GM19438 (cell line): ENCODE measurements around the gene WDR48.
A peak's percentile ranks its signal among the peaks of the same experiment; 100 is the strongest.
"Not testable (repeated sequence)": the region's sequence is repeated elsewhere in the genome, so short reads cannot be mapped to it uniquely, and the experiment has no call there.

Source experiments
- ATAC-seq: cut with Tn5 transposase; IDR thresholded peaks from one replicate; pipeline ENCODE4 v1.9.1; 2021; ENCODE audit warnings: low read depth; ENCODE audit not compliant: unreplicated experiment

WDR48 gene

GRCh38 chr3:39051649-39052561 lies at the start of gene WDR48, which contains the start of gene SCN11A:
Gene WDR48, plus strand, starts transcription at chr3:39052016. Its CDS starts 10 bp downstream, at chr3:39052026.
Gene SCN11A, minus strand, starts transcription at chr3:39051944. Its CDS starts 101,582 bp downstream, at chr3:38950362.
- ATAC-seq: peak; percentile 98

DNA sequence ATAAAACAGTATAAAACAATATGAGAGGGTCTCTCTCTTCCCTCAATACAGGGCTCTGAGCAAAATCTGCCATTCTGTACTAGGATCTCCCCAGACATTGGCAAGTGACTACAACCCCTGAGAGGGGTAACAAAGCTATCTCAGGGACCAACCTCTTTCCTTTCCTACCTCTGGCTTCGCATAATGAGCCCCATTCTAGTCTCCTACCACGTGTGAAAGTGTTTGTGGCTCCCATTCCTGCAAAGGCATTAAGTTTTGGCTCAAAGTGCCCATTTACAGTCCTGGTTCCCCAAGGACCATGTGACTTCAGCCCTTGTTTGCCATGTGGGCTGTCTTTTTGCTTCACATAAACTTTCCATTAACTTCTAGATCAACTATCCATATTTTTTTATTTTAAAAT lies 46.5 kb upstream of the WDR48 start:
- ATAC-seq: no peak

DNA sequence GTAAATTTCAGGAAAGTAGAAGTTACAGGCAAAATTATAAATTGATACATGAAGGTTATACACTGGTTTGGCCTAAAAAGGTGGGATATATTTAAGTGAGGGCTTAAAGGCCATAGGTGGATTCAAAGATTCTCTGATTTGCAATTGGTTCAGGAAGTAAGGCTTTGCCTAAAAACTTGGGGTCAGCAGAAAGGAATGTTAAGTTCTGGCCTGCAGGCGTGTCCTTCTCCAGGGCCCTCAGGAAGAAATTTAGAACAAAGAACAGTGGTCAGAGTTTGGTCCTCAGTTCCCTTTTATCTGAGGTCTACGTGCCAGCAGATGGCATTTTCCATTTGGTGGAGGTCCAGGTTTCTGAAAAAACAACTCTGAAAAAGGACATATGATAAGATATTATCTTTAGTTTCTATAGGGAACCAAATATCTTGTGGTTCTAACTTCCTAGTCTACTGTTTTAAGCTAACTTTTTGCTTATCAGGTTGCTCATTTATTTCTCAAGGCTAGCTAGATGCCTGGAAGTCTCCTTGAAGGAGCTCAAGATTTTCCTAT lies 40.6 kb upstream of the WDR48 start:
- ATAC-seq: no peak

DNA sequence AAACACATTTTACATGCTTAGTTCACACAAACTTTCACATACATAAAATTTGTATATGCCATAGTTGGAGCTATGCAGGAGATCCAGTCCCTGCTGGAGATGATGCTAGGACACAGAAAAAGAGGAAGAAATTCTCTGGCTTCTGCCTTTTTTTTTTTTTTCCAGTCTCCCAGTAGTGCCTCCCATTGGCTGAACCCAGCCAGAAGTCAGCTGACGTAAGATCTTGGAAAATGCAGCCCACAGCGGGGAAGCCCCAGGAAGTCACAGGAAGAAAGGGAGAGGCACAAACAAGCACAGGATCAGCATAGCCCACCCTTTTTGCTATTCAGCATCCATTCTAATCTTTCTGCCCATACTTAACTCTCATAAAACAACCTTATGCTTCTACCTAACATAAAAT lies 38.5 kb upstream of the WDR48 start:
- ATAC-seq: no peak

DNA sequence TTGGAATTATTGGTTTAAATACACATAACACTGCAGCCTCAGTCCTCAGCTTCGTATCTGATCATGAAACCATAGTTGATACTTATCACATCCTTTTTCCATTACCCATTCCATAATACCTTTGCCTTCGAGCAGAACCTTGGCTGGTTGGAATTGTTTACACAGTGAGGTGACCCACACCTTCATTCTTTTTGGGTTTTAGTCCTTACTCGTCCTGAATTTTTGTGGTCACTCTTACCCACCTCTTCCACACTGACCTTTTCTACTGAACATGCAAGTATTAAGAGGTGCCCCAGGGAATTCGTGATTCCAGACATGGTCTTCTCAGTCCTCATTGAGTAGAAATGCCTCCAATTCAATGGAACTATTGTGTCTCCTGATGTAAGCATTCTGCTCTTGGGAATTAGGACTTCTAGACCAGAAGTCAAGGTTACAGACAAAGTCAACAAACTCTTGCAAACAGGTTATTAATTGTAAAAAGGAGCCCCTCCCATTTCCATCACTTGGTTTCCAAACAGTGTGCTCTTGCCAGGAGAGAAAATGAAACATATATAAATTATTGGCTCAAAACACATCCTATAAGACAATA lies 37.8 kb upstream of the WDR48 start:
- no peak for ATAC-seq

- no peak for ATAC-seq
Measured at GRCh38 chr3:39015418-39015817, 36.4 kb upstream of the WDR48 start.

DNA sequence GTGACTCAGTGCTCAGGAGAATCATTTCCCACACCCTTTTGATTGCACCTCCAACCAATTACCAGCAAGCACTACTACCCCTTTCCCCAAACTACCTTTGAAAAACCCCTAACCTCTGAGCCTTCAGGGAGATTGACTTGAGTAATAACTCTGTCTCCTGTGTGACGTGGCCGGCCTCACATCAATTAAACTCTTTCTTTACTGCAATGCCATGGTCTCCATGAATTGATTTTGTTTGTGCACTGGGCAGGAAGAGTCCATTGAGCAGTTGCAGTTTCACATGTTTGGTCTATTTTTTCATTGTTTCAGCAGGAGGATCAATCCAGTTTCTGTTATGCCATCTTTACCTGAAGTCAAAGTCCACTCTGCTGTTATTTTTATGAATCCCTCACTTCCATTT lies 32.5 kb upstream of the WDR48 start:
- ATAC-seq: no peak

DNA sequence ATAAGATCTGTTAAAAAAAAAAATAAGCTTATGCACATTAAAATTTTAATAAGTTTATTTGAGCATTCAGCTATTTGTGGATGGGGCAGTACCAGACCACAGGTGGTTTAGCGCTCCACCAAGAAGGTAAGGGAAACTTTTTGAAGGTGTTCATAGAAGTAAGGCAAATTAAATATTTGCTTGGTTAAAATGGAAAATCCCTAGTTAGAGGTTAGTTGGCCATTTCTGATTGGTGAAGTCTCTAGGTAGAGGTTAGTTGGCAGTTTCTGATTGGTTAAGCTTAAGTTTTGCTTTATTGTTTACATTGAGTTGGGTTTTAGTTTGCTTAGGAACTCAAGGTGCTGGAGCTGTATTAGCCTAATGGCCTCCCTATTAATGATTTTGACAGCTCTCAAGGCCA lies 30.8 kb upstream of the WDR48 start:
- ATAC-seq: no peak

GRCh38 chr3:39021465-39022285 lies 30.1 kb upstream of the WDR48 start:
- no peak for ATAC-seq

- ATAC-seq: no peak
Measured at GRCh38 chr3:39022286-39022630, 29.6 kb upstream of the WDR48 start.

GRCh38 chr3:39024497-39024896 lies 27.3 kb upstream of the WDR48 start:
- no peak for ATAC-seq

GRCh38 chr3:39025222-39025970 lies 26.4 kb upstream of the WDR48 start:
- no peak for ATAC-seq

GRCh38 chr3:39028546-39028945 lies 23.3 kb upstream of the WDR48 start:
- no peak for ATAC-seq

- no peak for ATAC-seq
Measured at GRCh38 chr3:39029556-39029955, 22.3 kb upstream of the WDR48 start.

- ATAC-seq: no peak
Measured at GRCh38 chr3:39038165-39038564, 13.7 kb upstream of the WDR48 start.

DNA sequence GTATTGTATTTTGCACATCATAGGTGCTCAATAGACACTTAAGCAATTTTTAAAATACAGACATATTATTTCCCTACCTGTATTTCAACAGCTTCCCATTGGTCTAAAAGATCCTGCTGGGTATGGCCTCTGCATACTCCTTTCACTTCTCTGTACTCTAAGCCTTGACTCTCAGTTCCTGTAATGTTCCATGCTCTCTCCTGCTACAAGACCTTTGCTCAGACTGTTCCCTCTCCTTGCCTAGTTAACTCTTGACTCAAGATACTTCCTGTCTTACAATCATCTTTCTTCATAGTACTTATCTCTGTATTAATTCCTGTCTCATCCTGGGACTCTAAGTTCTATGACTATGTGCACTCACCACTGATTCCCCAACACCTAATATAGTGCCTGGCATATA lies 1.8 kb upstream of the WDR48 start:
- ATAC-seq: no peak

DNA sequence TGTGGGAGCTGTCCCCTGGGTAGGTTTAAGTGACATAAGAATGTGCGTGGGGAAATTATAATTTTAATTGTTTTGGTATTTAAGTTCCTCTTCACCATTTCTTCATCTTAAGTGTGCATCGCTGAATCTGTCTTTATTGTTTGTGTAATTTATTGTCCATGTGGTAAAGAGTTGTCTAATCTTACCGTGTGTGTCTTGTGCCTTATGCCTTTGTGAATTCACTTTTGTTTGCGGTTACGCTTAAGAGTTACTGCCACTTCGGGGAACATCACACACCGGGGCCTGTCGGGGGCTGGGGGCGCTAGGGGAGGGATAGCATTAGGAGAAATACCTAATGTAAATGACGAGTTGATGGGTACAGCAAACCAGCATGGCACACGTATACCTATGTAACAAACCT lies 767 bp downstream of the WDR48 start:
- no peak for ATAC-seq

DNA sequence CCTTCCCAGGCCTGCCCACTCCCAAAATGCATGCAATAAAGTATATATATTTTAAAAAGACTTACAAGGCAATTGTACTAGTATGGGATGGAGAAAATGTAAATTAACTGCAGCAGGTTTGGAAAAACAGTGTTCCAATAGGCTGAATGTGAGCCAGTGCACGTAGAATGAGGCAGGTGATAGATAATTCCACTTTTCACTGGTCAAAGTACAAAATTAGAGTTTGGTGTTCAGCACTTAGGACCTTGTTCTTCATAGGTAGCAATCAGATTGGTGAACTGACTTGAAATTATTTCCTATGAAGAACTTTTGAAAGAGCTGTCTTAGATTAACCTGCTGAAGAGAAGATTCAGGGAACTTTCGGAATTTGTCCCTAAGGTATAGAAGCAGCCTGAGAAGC lies 1.9 kb downstream of the WDR48 start:
- ATAC-seq: no peak

DNA sequence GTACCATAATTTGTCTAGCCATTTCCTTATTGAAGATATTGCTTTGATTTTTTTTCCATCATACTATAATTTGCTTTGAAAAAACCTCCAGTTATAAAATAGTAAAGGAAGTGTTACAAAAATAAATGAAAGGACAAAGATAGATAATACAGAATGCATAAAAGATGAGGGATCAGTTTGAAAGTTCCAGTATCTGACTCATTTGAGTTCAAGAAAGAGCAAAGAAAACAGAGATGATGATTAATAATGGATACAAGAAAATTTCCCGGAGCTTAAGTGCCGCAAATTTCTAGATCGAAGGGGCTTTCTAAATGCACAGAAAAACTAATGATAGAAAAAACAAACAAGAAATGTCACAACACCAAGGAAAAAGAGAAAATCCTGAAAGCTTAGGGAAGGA lies 4.3 kb downstream of the WDR48 start:
- no peak for ATAC-seq

GRCh38 chr3:39061228-39061627 lies 9.4 kb downstream of the WDR48 start:
- ATAC-seq: not testable (repeated sequence)
